GM18870 (cell line): Measurements from ENCODE around the gene PPP1R26.
"Not testable (repeated sequence)": the region's sequence is repeated elsewhere in the genome, so short reads cannot be mapped to it uniquely, and the experiment has no call there.

Experiments
- ATAC-seq: cut with Tn5 transposase; IDR thresholded peaks from one replicate; pipeline ENCODE4 v1.9.1; 2021; ENCODE audit warnings: moderate library complexity; ENCODE audit not compliant: unreplicated experiment

PPP1R26 gene

DNA sequence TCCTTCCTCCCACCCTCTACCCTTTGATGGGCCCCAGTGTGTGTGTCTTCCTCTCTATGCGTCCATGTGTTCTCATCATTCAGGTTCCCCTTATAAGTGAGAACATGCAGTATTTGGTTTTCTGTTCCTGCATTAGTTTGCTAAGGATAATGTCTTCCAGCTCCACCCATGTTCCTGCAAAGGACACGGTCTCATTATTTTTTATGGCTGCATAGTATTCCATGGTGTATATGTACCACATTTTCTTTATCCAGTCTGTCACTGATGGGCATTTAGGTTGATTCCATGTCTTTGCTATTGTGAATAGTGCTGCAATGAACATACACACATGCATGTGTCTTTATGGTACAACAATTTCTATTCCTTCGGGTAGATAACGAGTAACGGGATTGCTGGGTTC is 21.1 kb upstream of the PPP1R26 start:
- not testable (repeated sequence) for ATAC-seq

DNA sequence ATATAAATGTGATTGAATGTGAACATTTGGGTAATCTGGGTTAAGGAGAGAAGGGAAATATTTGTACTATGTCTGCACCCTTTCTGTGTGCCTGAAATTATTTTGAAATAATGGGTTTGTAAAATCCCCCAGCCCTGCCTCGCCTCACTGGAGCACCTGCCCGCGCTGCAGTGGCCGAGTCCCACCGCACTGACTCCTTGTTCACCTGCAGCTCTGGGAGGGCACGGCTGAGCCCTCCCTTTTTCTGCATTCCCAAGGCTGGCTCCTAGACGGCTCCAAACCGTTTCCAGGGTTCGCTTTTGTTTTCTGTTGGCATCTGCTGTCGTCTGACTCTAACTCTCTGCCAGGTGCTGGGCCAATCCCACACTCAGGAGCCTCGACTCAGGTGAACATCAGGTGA is 17.6 kb upstream of the PPP1R26 start:
- no peak for ATAC-seq

DNA sequence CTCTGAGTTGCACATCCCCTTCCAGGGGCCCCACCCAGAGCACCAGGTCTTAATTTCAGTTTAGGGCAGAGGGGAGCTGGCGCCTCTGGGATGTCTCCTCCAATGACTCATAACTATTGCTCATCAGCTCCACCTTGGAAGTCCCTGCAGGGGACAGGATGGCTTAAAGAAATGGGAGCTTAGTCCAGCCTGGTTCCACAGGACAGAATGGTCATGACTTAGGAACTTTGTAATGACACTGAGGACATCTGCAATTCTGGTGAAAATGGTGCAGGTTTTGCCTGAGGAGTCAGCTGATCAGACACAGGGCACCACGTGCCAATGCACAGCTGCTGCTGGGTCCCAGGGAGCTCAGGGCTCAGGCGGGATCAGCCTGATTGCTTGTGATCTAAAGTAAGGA is 16.4 kb upstream of the PPP1R26 start:
- ATAC-seq, result no peak

DNA sequence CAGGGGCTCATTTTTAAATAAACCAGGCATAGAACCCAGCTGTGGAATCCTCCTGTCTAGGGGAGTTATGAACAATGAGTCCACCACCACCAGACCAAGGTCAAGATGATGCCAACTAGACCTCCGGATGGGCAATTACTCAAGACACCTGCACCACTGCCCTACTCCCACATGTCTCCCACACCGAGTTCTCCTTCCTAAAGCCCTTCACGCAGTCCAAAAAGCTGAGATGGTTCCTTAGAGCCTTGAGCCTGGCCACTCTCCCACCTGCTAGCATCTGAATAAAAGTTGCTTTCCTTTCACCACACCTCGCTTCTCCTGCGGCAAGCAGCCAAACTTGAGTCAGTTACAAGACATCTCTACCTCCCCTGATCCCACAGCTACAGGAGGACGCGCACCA is 15.4 kb upstream of the PPP1R26 start:
- ATAC-seq, result no peak

DNA sequence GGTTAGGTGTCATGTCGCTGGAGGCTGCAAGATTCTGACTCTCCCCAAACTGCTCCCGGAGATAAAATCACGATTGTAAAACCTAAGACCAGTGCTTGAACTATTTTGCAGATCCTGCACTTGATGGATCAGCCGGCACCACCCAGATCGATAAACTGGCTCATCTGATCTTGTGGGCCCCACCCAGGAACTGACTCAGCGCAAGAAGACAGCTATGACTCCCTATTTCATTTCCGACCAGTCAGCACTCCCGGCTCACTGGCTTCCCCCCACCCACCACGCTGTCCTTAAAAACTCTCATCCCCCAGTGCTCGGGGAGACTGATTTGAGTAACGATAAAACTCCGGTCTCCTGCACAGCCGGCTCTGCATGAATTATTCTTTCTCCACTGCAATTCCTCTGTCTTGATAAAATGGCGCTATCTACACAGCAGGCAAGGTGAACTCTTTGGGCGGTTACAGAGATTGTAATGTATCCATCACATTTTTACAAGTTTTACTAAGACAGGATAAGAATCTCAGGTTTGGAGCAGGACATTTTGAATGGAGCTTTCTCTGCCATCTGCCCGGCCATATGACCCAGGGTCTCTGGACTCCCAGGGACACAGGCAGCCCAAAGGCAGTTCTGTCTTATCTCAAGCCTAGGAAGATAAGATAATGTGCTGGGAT is 10.6 kb upstream of the PPP1R26 start:
- ATAC-seq, result no peak

DNA sequence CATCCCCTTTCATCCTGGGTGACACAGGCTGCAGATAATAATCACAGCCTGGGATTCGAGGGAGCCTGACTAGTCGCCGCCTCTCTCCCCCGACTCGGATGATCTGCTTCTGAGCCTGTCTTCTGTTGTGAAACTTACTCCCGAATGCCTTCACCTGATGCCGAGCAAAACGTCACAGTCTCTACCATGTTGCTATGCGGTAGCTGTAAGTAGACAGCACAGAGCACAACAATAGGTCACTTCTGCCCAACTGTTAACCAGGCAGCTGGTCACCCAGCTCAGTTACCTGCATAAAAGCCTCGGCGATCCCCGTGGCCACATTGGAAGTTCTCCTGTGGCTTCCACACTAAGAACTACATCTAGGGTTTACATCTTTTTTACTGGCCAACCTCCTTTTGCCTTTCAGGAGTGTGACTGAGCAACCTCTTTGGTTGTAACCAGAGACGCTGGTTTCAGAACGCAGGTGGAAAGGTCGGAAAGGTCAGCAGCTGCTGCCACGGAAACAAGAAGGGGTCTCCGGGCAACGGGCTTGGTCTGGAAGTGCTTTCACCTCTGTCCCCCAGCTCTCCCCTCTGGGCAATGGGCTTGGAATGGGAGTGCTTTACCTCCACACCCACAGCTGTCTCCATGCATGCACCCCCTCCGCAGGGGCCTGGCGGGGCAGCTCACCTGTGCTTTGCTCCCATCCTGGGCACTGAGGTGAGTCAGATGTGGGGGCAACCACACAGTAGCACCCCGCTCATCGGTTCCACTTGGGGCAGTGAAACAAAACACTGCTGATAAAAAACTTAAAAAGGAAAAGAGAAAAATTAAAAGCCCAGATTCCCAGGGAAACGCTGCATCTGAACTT is 7.6 kb upstream of the PPP1R26 start:
- no peak for ATAC-seq

DNA sequence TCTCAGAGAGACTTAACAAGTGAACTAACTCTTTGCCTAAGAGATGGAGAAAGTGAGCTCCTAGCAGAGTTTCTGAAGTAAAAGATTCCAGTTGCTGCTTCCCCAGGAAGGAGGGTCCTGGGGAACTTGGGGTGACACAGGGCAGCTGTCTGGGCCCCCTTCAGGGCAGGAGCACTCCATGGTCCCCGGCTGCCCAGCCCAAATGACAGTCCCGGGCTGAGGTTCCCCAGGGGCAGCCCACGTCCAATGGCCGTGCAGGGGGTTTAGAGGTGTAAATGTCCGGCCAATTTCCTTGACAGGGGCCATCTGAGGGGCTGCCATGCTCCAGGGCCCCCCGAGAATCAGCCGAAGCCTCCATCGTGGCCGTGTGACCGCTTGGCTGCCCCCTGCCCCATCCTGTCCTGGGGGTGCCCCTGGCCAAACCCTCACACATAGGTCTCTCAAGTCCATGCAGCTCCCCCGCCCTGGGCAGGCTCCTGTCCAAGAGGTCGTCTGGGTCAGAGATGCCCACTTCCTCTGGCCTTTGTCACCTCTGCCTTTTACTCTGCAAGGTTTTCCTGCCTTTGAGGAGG is 5.5 kb upstream of the PPP1R26 start:
- no peak for ATAC-seq

DNA sequence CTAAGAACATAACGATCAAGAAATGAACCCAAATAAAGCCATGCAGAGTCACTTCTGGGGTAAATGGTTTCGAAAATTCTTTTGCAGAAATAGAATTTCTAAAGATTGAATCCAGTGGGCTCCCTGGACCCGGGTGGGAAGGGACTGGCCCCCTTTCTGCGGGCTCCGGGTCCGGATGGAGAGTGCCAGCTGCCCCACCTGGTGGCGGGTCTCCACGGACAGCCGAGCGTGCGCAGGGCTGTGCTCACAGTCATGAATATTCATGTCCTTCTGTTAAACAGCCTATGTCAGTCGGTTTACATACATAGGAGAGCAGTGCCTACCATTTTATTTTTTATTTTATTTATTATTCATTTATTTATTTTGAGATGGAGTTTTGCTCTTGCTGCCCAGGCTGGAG is 4.7 kb upstream of the PPP1R26 start:
- ATAC-seq, result no peak

DNA sequence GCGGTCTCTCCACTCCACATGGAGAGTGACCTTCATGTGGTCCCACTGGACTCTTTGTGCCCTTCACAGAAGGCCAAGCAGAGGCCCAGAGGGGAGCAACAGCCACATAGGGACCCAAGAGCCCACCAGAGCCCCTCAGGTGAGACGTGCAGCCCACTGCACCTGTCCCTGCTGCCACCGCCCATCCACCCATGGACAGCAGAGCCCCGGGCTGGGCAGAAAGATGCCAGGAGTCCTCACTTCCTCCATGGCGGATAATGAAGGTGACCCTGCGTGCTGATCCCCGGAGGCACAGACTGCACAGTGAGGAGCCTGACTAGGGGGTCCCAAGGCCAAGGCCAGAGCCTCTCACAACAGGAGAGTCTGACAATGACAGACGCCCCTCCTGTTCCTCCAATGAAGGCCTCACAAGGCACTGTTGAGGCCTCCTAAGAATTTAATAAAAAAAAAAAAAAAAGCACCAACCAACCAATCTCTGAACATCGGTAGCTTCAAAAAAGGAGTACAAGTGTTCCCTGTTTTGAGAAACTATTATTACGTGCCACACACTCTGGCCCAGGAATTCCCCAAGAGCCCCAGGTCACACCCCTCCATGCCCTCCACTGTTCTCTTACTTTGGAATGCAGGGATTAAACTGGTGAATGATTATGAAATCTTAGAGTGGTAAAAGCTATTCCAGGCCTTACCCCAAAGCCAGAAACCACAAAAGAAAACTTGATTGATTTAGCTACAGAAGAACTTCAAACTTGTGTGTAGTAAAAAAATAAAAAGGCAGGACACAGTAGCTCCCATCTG is 2.8 kb upstream of the PPP1R26 start:
- ATAC-seq, result no peak

DNA sequence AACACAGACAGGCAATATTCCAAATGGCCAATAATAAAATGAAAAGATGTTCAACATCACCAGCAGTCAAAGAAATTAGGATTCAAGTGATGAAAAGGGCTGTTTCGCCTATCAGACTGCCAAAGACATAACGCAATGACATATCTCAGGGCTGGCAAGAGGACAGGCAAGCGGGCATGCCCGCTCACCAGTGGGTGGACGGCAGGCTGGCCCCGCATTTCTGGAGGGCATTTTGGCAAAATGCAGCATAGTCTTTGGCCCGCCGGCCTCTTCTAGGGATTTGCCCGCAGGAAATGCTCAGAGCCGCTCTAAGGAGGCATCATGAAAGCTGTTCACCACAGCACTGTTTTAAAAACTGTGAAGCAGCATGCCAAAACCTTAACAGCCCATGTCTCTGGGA is 1.4 kb upstream of the PPP1R26 start:
- no peak for ATAC-seq

DNA sequence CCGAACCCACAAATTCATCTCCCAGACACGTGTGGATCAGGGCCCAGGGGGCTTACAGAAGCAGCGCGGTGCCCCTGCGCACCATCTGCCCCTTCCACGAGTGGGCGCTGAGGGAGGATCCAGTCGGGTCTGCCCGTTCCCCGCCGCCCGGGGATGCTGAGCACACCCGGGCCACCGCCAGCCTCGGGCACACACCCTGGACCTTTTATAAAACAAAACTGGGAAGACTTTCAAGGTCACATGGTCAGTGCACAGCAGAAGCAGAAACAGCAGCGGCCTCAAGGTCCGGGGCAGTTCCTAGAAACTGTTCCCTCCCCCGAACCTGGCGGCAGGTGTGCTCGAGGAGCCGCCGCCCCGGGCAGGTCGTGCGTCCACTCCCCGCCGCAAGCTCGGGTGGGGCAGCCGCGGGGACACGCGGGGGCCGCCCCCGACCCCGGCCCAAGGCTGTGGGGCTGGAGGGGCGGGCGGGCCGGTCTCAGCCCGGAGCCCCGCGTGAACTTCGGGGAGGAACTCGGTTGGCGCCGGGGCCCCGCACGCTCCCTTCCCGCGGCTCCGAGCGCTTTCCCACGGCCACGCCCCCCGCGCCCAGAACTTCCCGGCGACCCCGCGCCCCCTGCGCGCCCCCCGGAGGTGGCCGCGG is 633 bp upstream of the PPP1R26 start:
- no peak for ATAC-seq

DNA sequence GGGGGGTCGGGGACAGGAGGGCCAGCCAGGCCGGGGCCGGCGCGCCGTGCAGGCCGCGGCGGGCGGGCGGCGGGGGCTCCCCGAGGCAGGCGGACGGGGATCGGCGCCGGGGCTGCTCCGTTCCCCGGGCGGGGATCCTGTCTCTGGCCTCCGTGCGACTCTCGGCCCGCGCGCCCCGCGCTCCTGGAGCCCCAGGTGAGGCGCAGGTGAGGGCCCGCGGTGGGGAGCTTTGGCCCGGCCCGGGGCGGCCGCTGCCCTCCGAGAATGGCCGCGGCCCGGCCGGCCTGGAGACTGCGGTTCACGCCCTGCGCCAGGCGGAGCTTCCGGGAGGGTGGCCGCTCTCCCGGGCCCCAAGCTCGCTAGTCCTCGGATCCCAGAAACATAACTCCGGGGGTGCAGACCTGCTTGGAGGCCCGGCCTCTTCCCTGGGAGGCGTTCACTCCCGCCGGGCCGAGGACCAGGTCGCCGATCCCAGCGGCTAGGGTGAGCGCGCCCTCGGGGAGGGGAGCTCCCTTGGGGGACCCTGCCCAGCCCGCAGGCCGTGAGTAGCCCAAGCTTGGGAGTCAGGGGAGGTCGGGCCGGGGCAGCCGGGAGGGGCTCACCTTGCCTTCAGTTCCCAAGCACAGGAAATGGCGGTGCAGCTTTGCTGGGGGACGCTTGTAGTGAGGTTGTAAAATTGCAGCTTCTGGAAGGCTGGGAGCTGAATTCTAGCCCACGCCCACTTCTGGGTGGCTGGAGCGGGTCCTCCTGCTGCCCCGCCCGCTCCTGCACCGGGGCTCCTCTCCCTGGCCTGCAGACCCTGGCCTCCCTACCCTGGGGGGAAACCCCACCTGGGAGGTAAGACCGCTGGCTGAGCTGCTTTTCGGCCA is 723 bp downstream of the PPP1R26 start:
- ATAC-seq, result no peak

DNA sequence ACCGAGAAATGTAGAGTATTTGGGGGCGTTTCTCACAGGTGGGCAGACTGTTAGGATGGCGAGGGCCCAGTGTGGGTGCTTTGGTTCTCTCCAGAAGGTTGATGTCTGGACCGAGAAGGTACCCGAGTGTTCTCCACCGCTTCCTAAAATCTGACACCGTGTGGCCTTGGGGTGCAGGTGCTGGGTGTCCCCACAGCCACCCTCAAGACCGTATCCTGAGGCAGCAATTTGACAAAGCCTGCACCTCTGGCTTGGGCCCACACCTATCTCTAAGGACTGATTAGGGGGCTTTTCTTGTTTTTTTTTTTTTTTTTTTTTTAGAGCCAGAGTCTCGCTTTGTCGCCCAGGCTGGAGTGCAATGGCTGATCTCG is 1.3 kb downstream of the PPP1R26 start:
- ATAC-seq, result no peak

DNA sequence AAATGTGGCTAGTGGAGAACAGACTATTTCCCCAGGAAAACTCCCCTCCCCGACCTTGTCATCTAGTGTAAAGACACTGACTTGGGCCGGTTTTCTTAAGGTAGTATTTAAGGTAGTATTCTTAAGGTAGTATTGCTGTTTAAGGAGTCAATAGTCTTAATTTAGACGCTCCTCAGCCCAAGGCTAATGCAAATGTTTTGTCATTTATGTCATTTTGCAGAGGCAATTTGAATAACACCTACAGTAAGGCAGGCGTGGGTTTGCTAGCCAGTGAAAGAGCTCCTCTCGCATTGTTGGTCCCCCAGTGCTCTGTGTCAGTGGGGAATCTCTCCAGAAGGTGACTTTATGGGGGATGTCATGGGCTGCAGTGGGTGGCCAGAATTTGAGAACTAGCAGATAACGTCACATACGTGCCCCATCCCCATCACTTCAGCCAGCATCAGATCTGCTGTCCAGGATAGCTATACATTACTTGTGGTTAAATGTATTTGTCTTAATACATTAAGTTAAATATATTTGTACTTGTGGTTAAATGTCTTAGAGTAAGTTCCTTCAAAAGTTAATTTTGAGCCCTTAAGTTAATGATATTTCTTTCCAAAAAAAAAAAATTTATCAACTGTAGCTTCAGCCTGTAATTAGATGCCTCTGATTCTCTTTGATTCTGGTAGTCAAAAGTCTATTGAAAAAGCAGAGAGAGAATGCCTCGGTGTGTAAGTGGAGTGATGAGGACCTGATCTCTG is 2.6 kb downstream of the PPP1R26 start:
- no peak for ATAC-seq

DNA sequence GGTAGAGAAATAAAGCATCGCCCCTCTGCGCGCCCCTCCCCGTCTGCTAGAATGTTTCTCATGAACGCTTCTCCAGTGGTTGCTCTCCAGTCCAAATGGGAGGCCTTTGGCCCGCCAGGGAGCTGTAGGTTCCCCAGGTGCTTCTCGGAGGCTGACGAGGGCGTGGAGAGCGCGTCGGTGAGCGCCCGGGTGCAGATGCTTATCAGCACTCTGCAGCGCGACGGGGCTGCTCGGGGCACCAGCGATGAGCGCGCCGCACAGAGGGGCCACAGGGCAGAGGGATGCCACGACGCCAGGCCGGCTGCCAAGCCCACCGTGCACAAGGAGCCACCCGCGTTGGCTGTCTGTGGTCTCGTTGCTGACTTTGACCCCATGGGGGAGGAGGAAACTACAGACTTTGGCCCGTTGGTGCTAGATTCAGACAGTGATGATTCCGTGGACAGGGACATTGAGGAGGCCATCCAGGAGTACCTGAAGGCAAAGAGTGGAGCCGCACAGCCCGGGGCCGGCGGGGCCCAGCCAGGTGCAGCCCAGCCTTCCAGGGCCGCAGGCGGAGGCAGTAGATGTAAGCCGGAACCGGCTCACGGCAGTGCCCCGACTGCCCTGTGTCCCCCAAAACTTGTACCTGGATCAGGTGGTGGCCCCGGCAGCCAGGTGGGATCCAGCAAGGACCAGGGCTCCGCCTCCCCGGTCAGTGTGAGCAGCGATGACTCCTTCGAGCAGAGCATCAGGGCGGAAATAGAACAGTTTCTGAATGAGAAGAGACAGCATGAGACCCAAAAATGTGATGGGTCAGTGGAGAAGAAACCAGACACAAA is 5.1 kb downstream of the PPP1R26 start:
- no peak for ATAC-seq

DNA sequence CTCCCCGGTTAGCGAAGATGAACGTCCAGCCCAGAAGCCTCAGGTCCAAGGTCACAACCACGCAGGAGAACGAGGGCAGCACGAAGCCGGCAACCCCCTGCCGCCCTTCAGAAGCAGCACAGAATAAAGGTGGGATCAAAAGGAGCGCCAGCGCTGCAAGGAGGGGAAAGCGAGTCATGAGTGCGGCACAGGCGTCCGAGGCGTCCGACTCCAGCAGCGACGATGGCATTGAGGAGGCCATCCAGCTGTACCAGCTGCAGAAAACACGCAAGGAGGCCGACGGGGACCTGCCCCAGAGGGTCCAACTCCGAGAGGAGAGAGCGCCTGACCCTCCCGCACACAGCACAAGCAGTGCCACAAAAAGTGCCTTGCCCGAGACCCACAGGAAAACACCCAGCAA is 5.8 kb downstream of the PPP1R26 start:
- ATAC-seq, result no peak

DNA sequence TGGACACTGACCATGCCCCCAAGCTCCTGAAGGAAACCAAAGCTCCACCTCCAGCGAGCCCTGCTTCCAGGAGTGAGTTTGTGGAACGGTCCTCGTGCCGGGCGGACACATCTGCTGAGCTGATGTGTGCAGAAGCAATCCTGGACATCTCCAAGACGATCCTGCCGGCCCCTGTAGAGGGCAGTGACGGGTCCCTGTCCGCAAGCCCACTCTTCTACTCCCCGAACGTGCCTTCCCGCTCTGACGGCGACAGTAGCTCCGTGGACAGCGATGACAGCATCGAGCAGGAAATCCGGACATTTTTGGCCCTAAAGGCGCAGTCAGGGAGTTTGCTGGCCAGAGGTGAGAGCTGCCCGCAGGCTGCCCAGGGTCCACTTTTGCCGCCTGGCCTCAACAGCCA is 6.2 kb downstream of the PPP1R26 start:
- ATAC-seq, result no peak

DNA sequence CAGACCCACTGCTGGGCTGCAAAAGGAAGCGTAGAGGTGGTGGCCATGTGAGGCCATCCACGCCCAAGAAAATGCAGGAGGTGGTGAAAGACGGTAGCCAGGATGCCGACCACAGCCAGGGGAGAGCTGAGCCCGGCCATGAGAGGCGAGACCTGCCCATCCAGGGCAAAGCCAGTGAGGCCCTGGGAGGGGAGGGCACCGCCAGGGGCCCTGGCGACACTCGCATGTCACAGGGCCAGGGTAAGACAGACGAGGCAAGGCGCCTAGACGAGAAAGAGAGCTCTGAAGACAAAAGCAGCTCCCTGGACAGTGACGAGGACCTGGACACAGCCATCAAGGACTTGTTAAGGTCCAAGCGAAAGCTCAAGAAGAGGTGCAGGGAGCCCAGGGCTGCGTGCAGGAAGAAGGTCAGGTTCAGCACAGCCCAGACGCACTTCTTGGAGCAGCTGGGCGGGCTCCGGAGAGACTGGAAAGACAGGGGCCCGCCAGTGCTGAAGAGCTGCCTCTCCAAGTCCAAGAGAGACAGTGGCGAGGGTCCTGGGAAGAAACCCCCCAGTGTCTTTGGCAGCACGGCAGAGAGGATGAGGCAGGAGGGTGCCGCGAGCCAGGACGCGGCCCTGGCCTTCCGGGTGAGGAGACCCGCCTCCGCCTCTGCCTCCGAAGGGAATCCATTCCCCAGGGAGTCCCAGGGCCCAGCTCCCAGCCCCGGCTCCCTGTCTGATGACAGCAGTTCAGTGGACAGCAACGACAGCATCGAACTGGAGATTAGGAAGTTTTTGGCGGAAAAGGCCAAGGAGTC is 6.9 kb downstream of the PPP1R26 start:
- no peak for ATAC-seq
